ENCODE measurements around the gene GRIP1.
"Not testable (repeated sequence)": the region's sequence is repeated elsewhere in the genome, so short reads cannot be mapped to it uniquely, and the experiment has no call there.

GRIP1 gene

GRCh38 chr12:66516133-66516532 is 162.7 kb downstream of the GRIP1 start:
- DNase-seq = peak; percentile 37

GRCh38 chr12:66514581-66514980 is 164.3 kb downstream of the GRIP1 start:
- DNase-seq = peak; percentile 47

- DNase-seq = no peak
These were observed 170.9 kb downstream of the GRIP1 start for GRCh38 chr12:66508025-66508424.

GRCh38 chr12:66503746-66504145 is 175.1 kb downstream of the GRIP1 start:
- no peak for DNase-seq

DNA sequence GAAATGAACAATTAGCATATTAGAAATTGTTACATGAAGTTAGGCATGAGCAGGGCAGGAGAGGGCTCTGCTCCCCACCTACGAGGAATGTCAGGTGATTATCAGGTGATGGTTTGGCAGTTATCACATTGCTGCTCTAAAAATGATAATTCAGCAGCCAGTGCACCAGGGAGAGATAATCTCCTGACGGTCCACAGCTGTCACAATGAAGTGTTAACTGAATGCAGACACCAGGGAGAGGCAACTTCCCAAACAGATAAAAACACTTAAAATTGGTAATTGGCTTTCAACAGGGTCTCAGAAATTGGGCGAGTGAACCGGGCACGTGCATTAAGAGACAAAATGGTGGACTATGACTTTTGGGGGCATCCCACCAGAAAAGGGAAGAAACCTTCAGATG is 176.0 kb downstream of the GRIP1 start:
- DNase-seq = no peak

- DNase-seq = no peak
These were observed 178.0 kb downstream of the GRIP1 start for GRCh38 chr12:66500841-66501240.

GRCh38 chr12:66500091-66500490 is 178.8 kb downstream of the GRIP1 start:
- no peak for DNase-seq

DNA sequence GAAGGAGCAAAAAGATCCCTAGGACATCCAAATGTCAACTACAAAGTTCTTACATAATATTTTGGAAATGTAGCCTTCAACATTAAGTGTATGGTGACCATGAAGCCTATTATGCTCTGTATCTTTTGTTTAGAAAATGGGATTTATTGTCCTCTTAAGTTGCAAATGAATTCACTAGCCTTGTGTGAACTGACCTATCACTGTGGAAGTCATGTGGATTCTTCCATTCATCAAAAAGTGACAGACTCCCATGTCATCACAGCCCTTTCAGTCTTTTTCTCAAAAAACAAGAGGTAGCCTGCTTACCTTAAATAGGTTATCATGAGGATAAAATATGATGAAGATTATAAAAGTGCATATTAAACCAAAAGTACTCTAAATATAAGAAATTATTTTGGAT is 179.9 kb downstream of the GRIP1 start:
- DNase-seq = no peak

DNA sequence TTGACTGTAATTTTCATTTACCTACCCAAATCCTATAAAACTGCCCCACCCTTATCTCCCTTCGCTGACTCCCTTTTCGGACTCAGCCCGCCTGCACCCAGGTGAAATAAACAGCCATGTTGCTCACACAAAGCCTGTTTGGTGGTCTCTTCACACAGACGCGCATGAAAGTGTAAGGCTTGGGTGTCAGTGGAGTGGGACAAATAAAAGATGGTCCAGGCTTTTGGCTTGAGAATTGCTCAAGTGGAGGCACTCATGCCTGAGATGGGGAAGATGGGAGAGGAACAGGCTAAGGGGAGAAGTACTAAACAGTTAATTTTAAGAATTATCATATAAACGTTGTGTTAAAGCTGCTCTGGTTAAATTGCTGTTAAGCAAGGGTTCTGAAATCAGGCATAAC is 180.8 kb downstream of the GRIP1 start:
- not testable (repeated sequence) for DNase-seq

DNA sequence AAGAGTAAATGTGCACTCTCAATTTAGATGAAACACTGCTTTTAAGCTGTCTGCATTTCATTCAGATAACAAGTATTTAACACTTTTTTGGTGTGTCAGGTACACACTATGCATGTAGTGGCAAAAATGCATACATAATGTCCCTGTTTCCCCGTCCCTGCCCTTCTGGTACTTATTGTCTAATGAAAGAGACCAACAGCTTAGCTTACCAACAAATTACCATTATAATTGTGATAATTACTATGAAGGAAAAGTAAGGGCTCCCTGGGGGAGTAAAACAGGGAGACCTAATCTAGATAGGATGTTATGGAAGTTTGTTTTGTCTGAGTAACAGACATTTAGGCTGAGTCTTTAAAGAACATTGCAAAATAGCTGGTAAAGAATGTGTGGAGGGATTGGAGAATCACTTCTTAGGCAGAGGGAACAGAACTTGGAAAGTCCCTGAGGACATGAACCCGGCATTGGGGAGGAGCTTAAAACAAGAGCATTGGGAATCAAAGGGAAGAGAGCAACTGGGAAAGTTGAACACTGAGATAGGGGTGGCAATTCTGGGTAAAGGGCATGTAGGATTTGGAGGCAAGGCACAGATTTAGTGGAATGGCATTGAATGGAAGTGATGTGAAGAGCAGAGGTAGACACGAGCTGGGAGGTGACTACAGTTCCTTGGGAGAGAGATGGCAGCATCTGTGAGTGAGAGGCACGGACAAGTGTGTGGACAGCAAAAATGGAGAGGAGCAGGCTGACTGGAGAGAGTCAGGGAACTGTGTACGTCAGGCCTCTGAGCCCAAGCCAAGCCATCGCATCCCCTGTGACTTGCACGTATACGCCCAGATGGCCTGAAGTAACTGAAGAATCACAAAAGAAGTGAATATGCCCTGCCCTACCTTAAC is 181.6 kb downstream of the GRIP1 start:
- no peak for DNase-seq

DNA sequence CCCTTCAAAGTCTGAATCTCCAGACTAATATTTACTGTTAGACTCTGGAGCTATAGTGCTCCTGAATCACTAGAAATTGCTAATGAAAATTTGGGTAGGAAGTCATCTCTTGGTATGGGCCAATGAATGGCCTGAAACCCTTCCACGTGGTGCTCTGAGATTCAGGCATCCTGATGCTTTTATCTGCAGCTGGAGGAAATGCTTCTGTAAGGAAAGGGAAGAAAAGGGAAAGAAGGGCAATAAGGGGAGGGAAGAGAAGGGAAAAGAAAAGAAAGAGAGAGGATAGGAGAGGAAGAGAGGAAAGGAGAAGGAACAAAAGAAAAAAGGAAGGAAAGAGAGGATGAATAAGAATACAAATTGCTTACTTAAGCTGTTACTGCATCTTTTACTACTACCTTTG is 182.3 kb downstream of the GRIP1 start:
- DNase-seq = no peak

DNA sequence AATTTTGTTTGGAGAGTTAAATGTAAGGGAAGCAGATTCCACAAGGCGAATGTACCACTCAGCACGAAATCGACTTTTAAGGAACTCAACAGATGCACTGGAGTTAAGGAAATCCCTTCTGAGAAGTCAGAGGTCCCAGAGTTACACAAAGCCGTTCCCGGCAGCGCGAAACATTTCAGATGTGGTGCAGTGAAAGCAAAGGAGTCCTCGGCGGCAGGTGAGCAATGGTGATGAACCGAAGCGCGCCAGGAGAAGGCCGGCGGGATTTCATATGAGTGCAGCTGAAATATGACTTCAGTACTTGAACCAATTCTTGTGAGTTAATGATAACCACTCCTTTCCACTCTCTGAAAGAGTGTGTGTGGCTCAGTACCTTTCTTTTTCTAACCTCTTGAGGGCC is 183.2 kb downstream of the GRIP1 start:
- DNase-seq = no peak

DNA sequence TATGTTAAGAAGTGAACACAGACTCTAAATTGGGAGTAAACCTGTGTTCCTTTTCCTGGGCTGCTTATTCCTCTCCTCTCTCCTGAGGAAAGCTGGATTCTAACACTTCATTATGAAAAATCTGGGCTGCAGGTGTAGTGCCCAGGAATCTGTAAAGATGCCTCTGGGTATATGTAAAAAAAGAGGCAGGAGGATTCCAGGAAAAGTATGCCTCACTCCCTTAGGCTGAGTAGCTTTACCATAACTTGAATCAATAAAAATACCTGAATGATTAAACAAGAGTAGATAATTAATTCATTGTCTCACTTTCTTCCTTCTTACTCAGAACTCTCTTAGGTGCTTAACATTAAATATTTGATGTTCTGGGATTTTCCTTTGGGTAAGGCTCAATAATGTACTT is 185.1 kb downstream of the GRIP1 start:
- no peak for DNase-seq

- no peak for DNase-seq
These were observed 187.0 kb downstream of the GRIP1 start for GRCh38 chr12:66491853-66492252.

GRCh38 chr12:66482351-66483203 is 196.3 kb downstream of the GRIP1 start:
- no peak for DNase-seq

DNA sequence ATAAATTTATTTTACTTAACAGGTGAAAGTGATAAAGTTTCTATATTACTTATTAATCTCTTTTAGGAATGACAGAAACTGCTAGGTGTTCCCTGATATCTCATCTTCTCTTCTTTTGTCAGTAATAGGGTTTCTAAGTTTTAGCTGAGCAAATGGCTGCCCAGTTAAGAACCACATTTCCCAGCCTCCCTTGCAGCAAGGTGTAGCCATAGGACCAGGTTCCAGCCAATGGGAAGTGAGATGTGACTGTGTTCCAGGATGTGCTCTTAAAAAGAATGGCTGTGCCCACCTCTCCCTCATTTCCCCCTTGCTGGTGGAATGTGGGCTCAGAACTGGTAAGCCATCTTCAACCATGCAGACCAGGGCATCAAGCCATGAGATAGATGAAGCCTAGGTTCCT is 210.9 kb downstream of the GRIP1 start:
- no peak for DNase-seq

DNA sequence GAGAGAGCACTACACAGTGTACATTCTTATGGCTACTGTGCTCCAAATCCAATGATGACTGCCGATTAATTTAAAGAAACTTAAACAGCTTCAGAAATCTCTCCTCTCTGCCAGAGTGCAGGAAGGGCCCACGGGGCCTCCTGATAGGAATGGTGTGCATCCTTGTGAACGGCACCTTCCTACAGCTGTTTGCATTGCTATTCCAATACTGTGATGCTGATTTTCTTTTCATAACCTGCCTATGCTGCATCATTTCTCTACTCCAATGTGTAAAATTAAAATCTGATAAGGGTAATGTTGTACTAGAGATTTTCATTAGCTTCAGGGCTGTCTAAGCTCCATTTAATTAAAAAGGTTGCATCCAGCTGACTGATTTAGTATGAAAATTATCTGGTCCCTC is 217.5 kb downstream of the GRIP1 start:
- DNase-seq = no peak

DNA sequence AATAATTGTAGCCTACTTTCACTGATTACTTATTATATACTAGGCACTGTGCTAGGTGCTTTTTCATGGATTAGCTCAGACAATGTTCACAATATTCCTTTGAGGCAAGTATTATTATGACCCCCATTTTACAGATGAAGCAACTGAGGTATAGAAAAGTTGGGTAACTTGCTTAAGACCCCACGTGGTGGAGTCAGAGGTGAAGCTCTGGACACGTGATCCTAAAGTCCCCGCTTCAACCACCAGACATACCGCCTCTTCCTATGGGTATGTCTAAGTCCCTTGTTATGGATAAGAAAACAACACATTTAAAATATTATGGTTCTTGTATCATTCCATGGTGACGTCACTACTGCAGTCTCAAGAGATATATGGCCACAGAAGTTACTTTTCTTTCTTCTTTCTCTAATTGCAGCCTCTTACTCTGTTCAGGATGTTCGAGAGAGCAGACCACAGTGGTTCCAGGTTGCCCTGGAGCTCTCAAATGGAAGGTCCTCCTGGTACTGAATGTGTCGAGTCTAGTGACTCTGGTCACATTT is 218.9 kb downstream of the GRIP1 start:
- no peak for DNase-seq

DNA sequence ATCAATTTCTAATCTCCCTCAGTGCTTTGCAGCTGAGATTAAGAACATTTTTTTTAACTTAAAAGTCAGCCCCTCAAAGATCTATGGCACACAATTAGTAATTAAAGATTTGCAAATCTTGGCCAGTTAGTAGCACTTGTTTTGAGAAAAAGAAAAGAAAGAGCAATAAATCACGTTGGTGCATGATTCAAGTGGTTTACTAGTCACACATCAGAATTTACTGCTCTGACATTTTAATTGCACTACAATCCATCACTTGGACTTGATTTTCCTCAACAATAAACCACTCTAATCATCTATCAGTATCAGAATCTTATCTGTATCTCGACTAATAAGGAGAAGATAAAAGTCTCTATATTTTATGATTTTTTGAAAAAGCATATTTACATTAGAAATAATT is 222.3 kb downstream of the GRIP1 start:
- DNase-seq = no peak

- DNase-seq = peak; percentile 81
These were observed 225.0 kb downstream of the GRIP1 start for GRCh38 chr12:66453844-66454243.

GRCh38 chr12:66453120-66453519 is 225.8 kb downstream of the GRIP1 start:
- no peak for DNase-seq

DNA sequence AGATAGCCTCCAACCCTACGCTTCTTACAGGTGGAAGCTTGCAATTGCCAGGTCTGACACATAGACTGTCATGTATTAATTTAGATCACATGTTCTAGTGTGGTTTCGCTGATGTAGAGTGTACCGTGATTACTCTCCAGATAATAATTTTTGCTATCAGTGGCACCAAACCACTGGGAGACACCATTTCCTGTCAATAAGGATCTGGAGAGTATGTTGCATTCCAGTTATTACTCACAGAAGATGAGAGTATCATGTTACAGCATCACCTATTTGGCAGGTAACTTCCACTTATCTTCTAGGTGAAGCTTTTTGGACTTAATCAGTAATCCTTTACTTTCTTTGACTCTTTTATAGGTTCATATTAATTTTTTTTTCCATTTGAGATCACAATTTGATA is 229.3 kb downstream of the GRIP1 start:
- DNase-seq = no peak

- DNase-seq = no peak
These were observed 231.2 kb downstream of the GRIP1 start for GRCh38 chr12:66447643-66448042.

DNA sequence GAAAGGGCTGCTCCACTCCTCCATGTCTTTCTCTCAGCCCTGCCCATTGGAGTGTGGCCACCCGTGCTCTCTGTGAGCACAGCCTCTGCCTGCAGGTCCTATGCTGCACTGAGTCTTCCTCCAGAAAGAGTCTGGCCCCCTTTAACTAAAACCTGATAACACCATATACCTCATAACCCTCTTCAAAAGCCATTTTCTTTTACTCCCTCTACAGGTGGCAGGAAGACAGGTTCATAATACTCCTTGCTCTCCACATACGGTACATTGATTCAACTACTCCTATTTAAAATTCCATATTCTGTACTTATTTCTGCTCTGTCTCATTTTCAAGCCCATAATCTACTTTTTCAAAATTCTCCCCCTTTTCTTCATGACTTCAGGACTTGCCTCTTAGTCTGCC is 232.6 kb downstream of the GRIP1 start:
- DNase-seq = no peak
